NB4 (cell line): ENCODE results near the gene BTLA.

Experiments used
- MYC ChIP-seq: IDR thresholded peaks from 2 replicates; pipeline ENCODE4 v1.6.1; 2011; ENCODE audit warnings: low read depth, low read length
- POLR2A ChIP-seq: IDR thresholded peaks from 2 replicates; pipeline ENCODE4 v1.6.1; 2011; ENCODE audit warnings: mild to moderate bottlenecking; ENCODE audit not compliant: insufficient read length; ENCODE audit errors: extremely low read depth
- TF ChIP-seq, protein P1 (sequence below): IDR thresholded peaks from one replicate; pipeline ENCODE4 v1.5.1; 2012; ENCODE audit warnings: low read depth, low read length
- TF ChIP-seq, protein P2 (sequence below): IDR thresholded peaks from 2 replicates; pipeline ENCODE4 v1.6.1; 2011; ENCODE audit warnings: low read depth, low read length

DNA sequence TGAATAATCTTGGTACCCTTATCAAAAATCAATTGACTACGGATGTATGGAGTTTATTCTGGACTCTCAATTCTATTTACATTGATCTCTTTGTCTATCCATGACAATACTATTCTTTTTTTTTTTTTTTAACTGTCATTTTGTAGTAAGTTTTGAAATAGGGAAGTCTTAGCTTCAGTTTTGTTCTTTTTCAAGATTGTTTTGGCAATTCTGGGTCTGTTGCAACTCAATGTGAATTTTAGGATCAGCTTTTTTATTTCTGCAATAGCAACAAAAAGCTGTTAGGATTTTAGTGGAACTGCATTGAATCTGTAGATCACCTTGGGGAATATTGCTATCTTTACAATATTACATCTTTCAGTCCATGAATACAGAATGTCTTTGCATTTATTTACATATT lies 21.4 kb downstream of the BTLA start:
- TF ChIP-seq, protein P1, sequence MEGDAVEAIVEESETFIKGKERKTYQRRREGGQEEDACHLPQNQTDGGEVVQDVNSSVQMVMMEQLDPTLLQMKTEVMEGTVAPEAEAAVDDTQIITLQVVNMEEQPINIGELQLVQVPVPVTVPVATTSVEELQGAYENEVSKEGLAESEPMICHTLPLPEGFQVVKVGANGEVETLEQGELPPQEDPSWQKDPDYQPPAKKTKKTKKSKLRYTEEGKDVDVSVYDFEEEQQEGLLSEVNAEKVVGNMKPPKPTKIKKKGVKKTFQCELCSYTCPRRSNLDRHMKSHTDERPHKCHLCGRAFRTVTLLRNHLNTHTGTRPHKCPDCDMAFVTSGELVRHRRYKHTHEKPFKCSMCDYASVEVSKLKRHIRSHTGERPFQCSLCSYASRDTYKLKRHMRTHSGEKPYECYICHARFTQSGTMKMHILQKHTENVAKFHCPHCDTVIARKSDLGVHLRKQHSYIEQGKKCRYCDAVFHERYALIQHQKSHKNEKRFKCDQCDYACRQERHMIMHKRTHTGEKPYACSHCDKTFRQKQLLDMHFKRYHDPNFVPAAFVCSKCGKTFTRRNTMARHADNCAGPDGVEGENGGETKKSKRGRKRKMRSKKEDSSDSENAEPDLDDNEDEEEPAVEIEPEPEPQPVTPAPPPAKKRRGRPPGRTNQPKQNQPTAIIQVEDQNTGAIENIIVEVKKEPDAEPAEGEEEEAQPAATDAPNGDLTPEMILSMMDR: no peak
- no peak for TF ChIP-seq POLR2A
- no peak for TF ChIP-seq MYC
- TF ChIP-seq, protein P2, sequence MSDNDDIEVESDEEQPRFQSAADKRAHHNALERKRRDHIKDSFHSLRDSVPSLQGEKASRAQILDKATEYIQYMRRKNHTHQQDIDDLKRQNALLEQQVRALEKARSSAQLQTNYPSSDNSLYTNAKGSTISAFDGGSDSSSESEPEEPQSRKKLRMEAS: no peak
